Suprapubic skin (tissue), 4 donors: Measurements from ENCODE around the gene SNAPC4. TPM values are rescaled to one million over a fixed set of nuclear protein-coding genes. Genes with fewer than 3 reads are reported as not detected.

Source experiments
- DNase-seq, 2 donors: peaks; one replicate each; pipeline ENCODE4 v3.0.0-alpha.2; 2019; ENCODE audit warnings: low spot score in 2 of 2
- H3K27ac ChIP-seq: fragments of 200-600 bp; sonication (generic); one replicate; pipeline ENCODE4 v1.5.1; 2019
- H3K27me3 ChIP-seq: fragments of 200-600 bp; sonication (generic); one replicate; pipeline ENCODE4 v1.5.1; 2019
- H3K36me3 ChIP-seq: fragments of 200-600 bp; sonication (generic); one replicate; pipeline ENCODE4 v1.5.1; 2019
- H3K4me1 ChIP-seq: fragments of 200-600 bp; sonication (generic); one replicate; pipeline ENCODE4 v1.5.1; 2019
- H3K4me3 ChIP-seq: fragments of 200-600 bp; sonication (generic); one replicate; pipeline ENCODE4 v1.5.1; 2019; ENCODE audit warnings: mild to moderate bottlenecking
- H3K9me3 ChIP-seq: fragments of 200-600 bp; sonication (generic); one replicate; pipeline ENCODE4 v1.5.1; 2019
- CTCF ChIP-seq, 2 donors: fragments of 200-600 bp in 1 of 2; fragments of 450-650 bp in 1 of 2; sonication (generic) in 1 of 2; IDR thresholded peaks; one replicate each; pipeline ENCODE4 v1.5.1; 2016 to 2019; ENCODE audit warnings: antibody characterized with exemption in 2 of 2, mild to moderate bottlenecking in 1 of 2, moderate library complexity in 1 of 2
- EP300 ChIP-seq: sonication (generic); formaldehyde crosslinking; IDR thresholded peaks from one replicate; pipeline ENCODE4 v1.6.1; 2017; ENCODE audit warnings: antibody characterized with exemption
- POLR2A ChIP-seq, 2 donors: fragments of 450-650 bp; IDR thresholded peaks; one replicate each; pipeline ENCODE4 v1.6.1; 2017; ENCODE audit warnings: antibody characterized with exemption in 2 of 2, mild to moderate bottlenecking in 2 of 2, moderate library complexity in 2 of 2
- POLR2AphosphoS5 ChIP-seq, 3 donors: sonication (generic); formaldehyde crosslinking; IDR thresholded peaks; one replicate each; pipeline ENCODE4 v1.6.1; 2017; ENCODE audit warnings: antibody characterized with exemption in 3 of 3
- WGBS: methylation state at CpG from one replicate; pipeline ENCODE4 v1.1.5; 2018; 5-methylcytosine and 5-hydroxymethylcytosine counted together
- total RNA-seq, 4 donors: library from RNA; depleted of rRNA; stranded (reverse); fragments of >200 nt; gene quantifications; one replicate each; pipeline ENCODE4 v1.1.0, GENCODE V29; 2016

Gene SNAPC4
- total RNA-seq, 4 donors from 2014 or later, result 6.1 to 11.1 (median 9.8) TPM

GRCh38 chr9:136392538-136393449 lies 7.2 kb downstream of the SNAPC4 start:
- Histone ChIP-seq H3K4me1 (no peaks in the 10 kb centered on the region), H3K27ac (no peak overlapping the region), H3K36me3 (peaks cover 96% of the 10 kb centered on the region), H3K27me3 (no peaks in the 10 kb centered on the region), H3K9me3 (no peaks in the 10 kb centered on the region), H3K4me3 (no peak overlapping the region)
- peak in 1 of 2 donors; percentile 57 for DNase-seq
- no peak for TF ChIP-seq POLR2A (IDR thresholded peaks at IDR 0.05)
- no peak for TF ChIP-seq CTCF (IDR thresholded peaks at IDR 0.05)
- no peak for TF ChIP-seq POLR2AphosphoS5 (IDR thresholded peaks at IDR 0.05)
- TF ChIP-seq EP300, result no peak
- 81% methylated on average over 8 of the region's 21 CpGs for WGBS

GRCh38 chr9:136391737-136392537 lies 8.0 kb downstream of the SNAPC4 start:
- Histone ChIP-seq H3K27me3 (no peaks in the 10 kb centered on the region), H3K36me3 (peaks cover 98% of the 10 kb centered on the region), H3K9me3 (no peaks in the 10 kb centered on the region), H3K4me1 (no peaks in the 10 kb centered on the region), H3K4me3 (no peak overlapping the region), H3K27ac (no peak overlapping the region)
- WGBS, result 83% methylated on average over 22 of the region's 28 CpGs
- TF ChIP-seq EP300 (no peak), POLR2AphosphoS5 (IDR thresholded peaks at IDR 0.05) (no peak), CTCF (IDR thresholded peaks at IDR 0.05) (no peak), POLR2A (IDR thresholded peaks at IDR 0.05) (no peak)
- DNase-seq, result no peak

GRCh38 chr9:136389396-136389795 lies 10.6 kb downstream of the SNAPC4 start:
- TF ChIP-seq POLR2A (IDR thresholded peaks at IDR 0.05), result no peak
- TF ChIP-seq EP300, result no peak
- no peak for TF ChIP-seq POLR2AphosphoS5 (IDR thresholded peaks at IDR 0.05)
- no peak for TF ChIP-seq CTCF (IDR thresholded peaks at IDR 0.05)
- no peak for DNase-seq
- no peak overlapping the region for H3K4me3 ChIP-seq
- 87% methylated on average over 8 of the region's 14 CpGs for WGBS
- no peaks in the 10 kb centered on the region for H3K27me3 ChIP-seq
- no peaks in the 10 kb centered on the region for H3K4me1 ChIP-seq
- H3K27ac ChIP-seq, result no peak overlapping the region
- no peaks in the 10 kb centered on the region for H3K9me3 ChIP-seq
- H3K36me3 ChIP-seq, result peaks cover 91% of the 10 kb centered on the region

- H3K9me3 ChIP-seq, result no peaks in the 10 kb centered on the region
Observed at GRCh38 chr9:136387217-136387616, 12.8 kb downstream of the SNAPC4 start.

More at GRCh38 chr9:136387217-136387616, 12.8 kb downstream of the SNAPC4 start:
- 97% methylated on average over 19 of the region's 19 CpGs for WGBS
- Histone ChIP-seq H3K4me3 (no peak overlapping the region), H3K27me3 (no peaks in the 10 kb centered on the region), H3K27ac (no peak overlapping the region), H3K36me3 (peaks cover 89% of the 10 kb centered on the region), H3K4me1 (no peaks in the 10 kb centered on the region)
- TF ChIP-seq EP300 (no peak), CTCF (IDR thresholded peaks at IDR 0.05) (no peak), POLR2AphosphoS5 (IDR thresholded peaks at IDR 0.05) (no peak), POLR2A (IDR thresholded peaks at IDR 0.05) (no peak)
- DNase-seq, result no peak
